HL-60 (cell line): Measurements from ENCODE around the gene NETO2.

ENCODE experiments used
- CTCF ChIP-seq: IDR thresholded peaks from one replicate; pipeline ENCODE4 v1.5.1; 2011; ENCODE audit warnings: low read length, control low read depth, inconsistent platforms; ENCODE audit not compliant: insufficient read depth
- POLR2AphosphoS5 ChIP-seq: IDR thresholded peaks from 2 replicates; pipeline ENCODE4 v1.6.1; 2012; ENCODE audit warnings: low read depth
- REST ChIP-seq: IDR thresholded peaks from 2 replicates; pipeline ENCODE4 v1.6.1; 2012; ENCODE audit warnings: low read depth; ENCODE audit not compliant: insufficient replicate concordance
- SPI1 ChIP-seq: IDR thresholded peaks from 2 replicates; pipeline ENCODE4 v1.6.1; 2012; ENCODE audit warnings: low read depth, mild to moderate bottlenecking, borderline replicate concordance

- no peak for TF ChIP-seq CTCF
- TF ChIP-seq POLR2AphosphoS5, result no peak
- TF ChIP-seq SPI1, result no peak
- no peak for TF ChIP-seq REST
Measured at GRCh38 chr16:47175152-47175551, 31.4 kb upstream of the NETO2 start.
